Vagina (tissue), 2 donors: ENCODE data around the gene BAG1. TPM values are rescaled to one million over a fixed set of nuclear protein-coding genes. Genes with fewer than 3 reads are reported as not detected.

Experiments
- DNase-seq, 2 donors: peaks; one replicate each; pipeline ENCODE4 v3.0.0-alpha.2; 2017; ENCODE audit errors: extremely low spot score in 2 of 2
- H3K27ac ChIP-seq: fragments of 200-600 bp; sonication (generic); one replicate; pipeline ENCODE4 v1.5.1; 2019
- H3K27me3 ChIP-seq: fragments of 200-600 bp; sonication (generic); one replicate; pipeline ENCODE4 v1.5.1; 2019
- H3K36me3 ChIP-seq, 2 donors: fragments of 200-600 bp; sonication (generic); one replicate each; pipeline ENCODE4 v1.5.1; 2017 to 2019
- H3K4me1 ChIP-seq: fragments of 200-600 bp; sonication (generic); one replicate; pipeline ENCODE4 v1.5.1; 2019
- H3K4me3 ChIP-seq, 2 donors: fragments of 200-600 bp; sonication (generic); 1 replicate in 1 of 2; 2 replicates in 1 of 2; pipeline ENCODE4 v1.5.1; 2016 to 2019
- H3K9me3 ChIP-seq: fragments of 200-600 bp; sonication (generic); one replicate; pipeline ENCODE4 v1.5.1; 2019
- POLR2A ChIP-seq, 2 donors: fragments of 450-650 bp; IDR thresholded peaks; one replicate each; pipeline ENCODE4 v1.6.1; 2017; ENCODE audit warnings: antibody characterized with exemption in 2 of 2, mild to moderate bottlenecking in 2 of 2, moderate library complexity in 2 of 2
- POLR2AphosphoS5 ChIP-seq, 2 donors: sonication (generic); formaldehyde crosslinking; IDR thresholded peaks; one replicate each; pipeline ENCODE4 v1.9.0; 2017; ENCODE audit warnings: antibody characterized with exemption in 2 of 2, mild to moderate bottlenecking in 2 of 2, low read depth in 1 of 2; ENCODE audit not compliant: insufficient read depth in 1 of 2
- intact Hi-C: fragments of 100-400 bp; cut with DNase I; formaldehyde crosslinking; loops from one replicate; pipeline ENCODE4 v1.15.1; 2023
- total RNA-seq: library from RNA; depleted of rRNA; stranded (reverse); fragments of >200 nt; gene quantifications from one replicate; pipeline ENCODE4 v1.2.3, GENCODE V29; 2016
- TF ChIP-seq, protein P1 (sequence below), 3 experiments: fragments of 450-650 bp in 2 of 3; fragments of 200-600 bp in 1 of 3; sonication (generic) in 1 of 3; IDR thresholded peaks; one replicate each; pipeline ENCODE4 v1.5.1; 2017 to 2019; ENCODE audit warnings: antibody characterized with exemption in 3 of 3, mild to moderate bottlenecking in 2 of 3, moderate library complexity in 2 of 3

BAG1 gene
- total RNA-seq, 1 donor from 2014 or later, result 127 TPM

DNA sequence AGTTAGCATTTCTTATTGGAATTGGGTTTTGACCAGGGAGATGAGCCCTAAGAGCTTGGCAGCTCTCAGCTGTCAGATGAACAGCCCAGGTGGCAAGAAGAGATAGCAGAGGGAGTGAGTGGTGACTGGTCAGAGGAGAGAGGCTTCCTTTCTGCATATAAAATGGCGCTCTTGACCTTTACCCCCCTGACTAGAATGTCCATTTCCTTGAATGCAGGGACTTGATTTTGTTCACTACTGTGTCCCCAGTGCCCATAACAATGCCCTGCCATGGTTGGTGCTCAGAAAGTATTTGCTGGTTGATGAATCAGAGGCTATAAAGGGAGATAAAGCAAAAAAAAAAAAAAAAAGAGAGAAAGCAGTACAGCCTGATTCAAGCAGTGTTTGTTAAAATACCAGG lies 7.6 kb upstream of the BAG1 start:
- Histone ChIP-seq H3K9me3 (no peaks in the 10 kb centered on the region), H3K27me3 (no peaks in the 10 kb centered on the region), H3K27ac (no peak overlapping the region), H3K36me3 (peaks cover 0 to 78% of the 10 kb centered on the region in 2 donors), H3K4me3 (no peak overlapping the region), H3K4me1 (peaks cover 3% of the 10 kb centered on the region)
- DNase-seq, result no peak
- TF ChIP-seq POLR2A (IDR thresholded peaks at IDR 0.05) (no peak), POLR2AphosphoS5 (IDR thresholded peaks at IDR 0.05; ENCODE audit: insufficient read depth in 1 of 2, low read depth in 1 of 2) (no peak)
- TF ChIP-seq, protein P1, sequence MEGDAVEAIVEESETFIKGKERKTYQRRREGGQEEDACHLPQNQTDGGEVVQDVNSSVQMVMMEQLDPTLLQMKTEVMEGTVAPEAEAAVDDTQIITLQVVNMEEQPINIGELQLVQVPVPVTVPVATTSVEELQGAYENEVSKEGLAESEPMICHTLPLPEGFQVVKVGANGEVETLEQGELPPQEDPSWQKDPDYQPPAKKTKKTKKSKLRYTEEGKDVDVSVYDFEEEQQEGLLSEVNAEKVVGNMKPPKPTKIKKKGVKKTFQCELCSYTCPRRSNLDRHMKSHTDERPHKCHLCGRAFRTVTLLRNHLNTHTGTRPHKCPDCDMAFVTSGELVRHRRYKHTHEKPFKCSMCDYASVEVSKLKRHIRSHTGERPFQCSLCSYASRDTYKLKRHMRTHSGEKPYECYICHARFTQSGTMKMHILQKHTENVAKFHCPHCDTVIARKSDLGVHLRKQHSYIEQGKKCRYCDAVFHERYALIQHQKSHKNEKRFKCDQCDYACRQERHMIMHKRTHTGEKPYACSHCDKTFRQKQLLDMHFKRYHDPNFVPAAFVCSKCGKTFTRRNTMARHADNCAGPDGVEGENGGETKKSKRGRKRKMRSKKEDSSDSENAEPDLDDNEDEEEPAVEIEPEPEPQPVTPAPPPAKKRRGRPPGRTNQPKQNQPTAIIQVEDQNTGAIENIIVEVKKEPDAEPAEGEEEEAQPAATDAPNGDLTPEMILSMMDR (IDR thresholded peaks at IDR 0.05), result no peak
- intact Hi-C loops, result no loop called here

DNA sequence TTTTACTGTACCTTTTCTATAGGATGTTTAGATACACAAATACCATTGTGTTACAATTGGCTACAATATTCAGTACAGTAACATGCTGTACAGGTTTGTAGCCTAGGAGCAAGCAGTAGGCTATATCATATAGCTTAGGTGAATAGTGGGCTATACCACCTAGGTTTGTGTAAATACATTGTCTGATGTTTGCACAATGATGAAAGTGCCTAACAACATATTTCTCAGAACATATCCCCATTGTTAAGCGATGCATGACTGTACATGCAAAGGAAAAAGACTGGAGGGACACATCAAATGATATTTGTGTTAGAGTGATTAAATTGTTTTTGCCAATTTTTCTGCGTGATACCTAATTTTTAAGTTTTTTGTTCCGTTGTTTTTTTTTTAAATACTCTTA lies 5.6 kb upstream of the BAG1 start:
- intact Hi-C loops, result no loop called here

DNA sequence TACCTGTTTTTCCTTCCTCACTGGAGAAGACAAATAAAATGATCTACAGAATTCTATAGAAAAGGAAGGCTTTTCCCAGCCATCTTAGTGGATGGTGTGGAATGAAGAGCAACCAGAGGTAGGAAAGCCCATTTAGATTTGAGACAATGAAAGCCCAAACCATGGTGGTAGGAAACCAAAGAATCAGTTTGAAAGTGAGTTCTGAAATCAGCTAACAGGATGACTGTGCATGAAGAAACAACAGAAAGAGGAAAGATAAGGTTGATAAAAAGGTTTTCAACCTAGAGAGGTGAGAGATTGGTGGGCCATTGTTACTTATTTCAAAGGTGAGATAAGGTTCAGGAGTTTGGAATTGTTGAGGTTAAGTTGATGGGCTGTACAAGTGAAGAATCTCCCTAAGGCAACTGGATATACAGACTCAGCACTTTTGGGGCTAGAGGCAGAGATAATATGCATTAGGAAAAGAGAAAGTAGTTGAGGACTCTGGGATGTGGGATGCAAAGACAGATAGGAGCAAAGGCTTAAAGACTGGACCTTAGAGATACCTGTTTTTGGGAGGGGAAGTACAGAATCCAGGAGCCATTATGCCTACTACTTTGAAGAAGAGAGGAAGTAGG lies 2.8 kb upstream of the BAG1 start:
- Histone ChIP-seq H3K4me3 (no peak overlapping the region), H3K27me3 (no peaks in the 10 kb centered on the region), H3K36me3 (peaks cover 0 to 57% of the 10 kb centered on the region in 2 donors), H3K9me3 (no peaks in the 10 kb centered on the region), H3K27ac (no peak overlapping the region), H3K4me1 (peaks cover 39% of the 10 kb centered on the region)
- intact Hi-C loops, result no loop called here
- DNase-seq, result no peak
- TF ChIP-seq POLR2AphosphoS5 (IDR thresholded peaks at IDR 0.05; ENCODE audit: insufficient read depth in 1 of 2, low read depth in 1 of 2), result no peak
- TF ChIP-seq, protein P1 (IDR thresholded peaks at IDR 0.05), result no peak

More for the DNA sequence above, 5.6 kb upstream of the BAG1 start:
- Histone ChIP-seq H3K4me3 (no peak overlapping the region), H3K9me3 (no peaks in the 10 kb centered on the region), H3K4me1 (peaks cover 22% of the 10 kb centered on the region), H3K36me3 (peaks cover 0 to 68% of the 10 kb centered on the region in 2 donors), H3K27ac (no peak overlapping the region), H3K27me3 (no peaks in the 10 kb centered on the region)
- no peak for DNase-seq
- TF ChIP-seq POLR2A (IDR thresholded peaks at IDR 0.05), result no peak
- TF ChIP-seq, protein P1 (IDR thresholded peaks at IDR 0.05), result no peak
- no peak for TF ChIP-seq POLR2AphosphoS5 (IDR thresholded peaks at IDR 0.05; ENCODE audit: insufficient read depth in 1 of 2, low read depth in 1 of 2)

DNA sequence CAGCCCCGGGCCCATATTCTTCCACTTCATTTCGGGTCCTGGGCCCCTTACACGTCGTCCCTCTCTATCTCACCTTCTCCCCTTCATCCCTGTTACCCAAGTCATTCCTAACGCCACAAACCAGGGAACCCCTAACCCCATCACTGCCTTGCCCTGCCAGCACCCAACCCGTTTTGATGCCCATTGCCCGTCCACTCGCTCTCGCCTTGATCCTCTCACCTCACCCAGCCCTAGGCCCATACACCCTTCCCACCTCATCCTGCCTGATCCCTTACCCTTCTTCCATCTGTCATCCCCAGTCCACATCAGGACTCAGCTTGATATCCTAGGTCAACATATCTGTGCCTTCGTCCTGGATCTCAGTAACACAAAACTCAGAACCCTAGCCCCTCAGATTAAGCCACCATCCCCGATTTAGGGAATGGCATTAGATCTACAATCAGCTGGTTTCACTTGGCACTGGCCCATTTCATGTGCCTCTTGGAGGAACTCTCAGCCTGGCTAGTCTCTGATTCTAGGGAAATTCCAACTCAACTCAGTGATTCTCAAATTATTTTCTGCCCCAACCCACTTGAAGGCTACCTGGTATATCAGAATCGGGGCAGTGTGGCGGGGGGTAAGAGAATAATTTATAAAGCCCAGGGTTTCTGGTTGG lies 830 bp upstream of the BAG1 start:
- H3K27ac ChIP-seq, result peak overlapping the region; percentile 98
- H3K4me3 ChIP-seq, result peak overlapping the region; percentile 87 to 100
- TF ChIP-seq, protein P1 (IDR thresholded peaks at IDR 0.05), result no peak
- TF ChIP-seq POLR2A (IDR thresholded peaks at IDR 0.05), result no peak
- TF ChIP-seq POLR2AphosphoS5 (IDR thresholded peaks at IDR 0.05; ENCODE audit: insufficient read depth in 1 of 2, low read depth in 1 of 2), result no peak
- DNase-seq, result no peak
- H3K36me3 ChIP-seq, result peaks cover 0 to 57% of the 10 kb centered on the region in 2 donors
- H3K9me3 ChIP-seq, result no peaks in the 10 kb centered on the region
- H3K27me3 ChIP-seq, result no peaks in the 10 kb centered on the region
- intact Hi-C loops, result no loop called here
- peaks cover 41% of the 10 kb centered on the region for H3K4me1 ChIP-seq

DNA sequence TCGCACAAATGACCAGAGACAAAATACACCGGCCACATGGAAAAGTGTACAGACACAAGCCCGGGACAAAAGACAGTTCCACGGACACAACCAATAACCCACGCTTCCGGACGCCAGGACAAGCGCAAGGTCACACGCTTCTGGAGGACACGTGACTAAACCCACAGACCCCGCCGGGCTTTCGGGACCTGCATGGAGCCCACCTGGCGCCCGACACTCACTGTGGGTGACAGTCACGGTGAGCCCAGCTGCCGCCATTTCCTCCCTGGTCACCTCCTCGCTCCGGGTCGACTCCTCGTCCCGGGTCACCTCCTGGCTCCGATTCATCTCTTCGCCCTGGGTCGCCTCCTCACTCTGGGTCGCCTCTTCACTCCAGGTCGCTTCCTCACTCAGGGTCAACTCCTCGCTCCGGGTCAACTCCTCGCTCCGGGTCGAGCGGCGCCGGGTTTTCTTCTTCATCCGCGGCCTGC lies 470 bp downstream of the BAG1 start:
- Histone ChIP-seq H3K36me3 (peaks cover 0 to 57% of the 10 kb centered on the region in 2 donors), H3K27ac (peak overlapping the region; percentile 98)
- intact Hi-C loops, result no loop called here

More for the DNA sequence above, 470 bp downstream of the BAG1 start:
- Histone ChIP-seq H3K27me3 (no peaks in the 10 kb centered on the region), H3K4me1 (peaks cover 41% of the 10 kb centered on the region), H3K4me3 (peak overlapping the region; percentile 87 to 100), H3K9me3 (no peaks in the 10 kb centered on the region)
- DNase-seq, result no peak
- TF ChIP-seq POLR2AphosphoS5 (IDR thresholded peaks at IDR 0.05; ENCODE audit: insufficient read depth in 1 of 2, low read depth in 1 of 2), result no peak
- TF ChIP-seq POLR2A (IDR thresholded peaks at IDR 0.05), result no peak
- TF ChIP-seq, protein P1 (IDR thresholded peaks at IDR 0.05), result no peak
